PC-3 (cell line): ENCODE measurements around the gene SYCP2L.

Experiments used
- CTCF ChIP-seq: fragments of 300-600 bp; sonication (generic); conservative IDR thresholded peaks from 2 replicates; pipeline ENCODE4 v1.5.1; 2017; ENCODE audit warnings: antibody characterized with exemption, low read depth, mild to moderate bottlenecking, low read length
- EZH2phosphoT487 ChIP-seq: fragments of 300-600 bp; sonication (generic); IDR thresholded peaks from 2 replicates; pipeline ENCODE4 v1.6.1; 2018; ENCODE audit warnings: mild to moderate bottlenecking, antibody characterized with exemption, low read length, borderline replicate concordance

- TF ChIP-seq CTCF (no peak), EZH2phosphoT487 (no peak)
Observed at GRCh38 chr6:10862361-10862760, 24.5 kb upstream of the SYCP2L start.
